ENCODE data around the gene COBLL1. TPM values are rescaled to one million over a fixed set of nuclear protein-coding genes. Genes with fewer than 3 reads are reported as not detected.

Gene COBLL1
- total RNA-seq, 1 experiment from 2014 or later: 8.0 TPM

DNA sequence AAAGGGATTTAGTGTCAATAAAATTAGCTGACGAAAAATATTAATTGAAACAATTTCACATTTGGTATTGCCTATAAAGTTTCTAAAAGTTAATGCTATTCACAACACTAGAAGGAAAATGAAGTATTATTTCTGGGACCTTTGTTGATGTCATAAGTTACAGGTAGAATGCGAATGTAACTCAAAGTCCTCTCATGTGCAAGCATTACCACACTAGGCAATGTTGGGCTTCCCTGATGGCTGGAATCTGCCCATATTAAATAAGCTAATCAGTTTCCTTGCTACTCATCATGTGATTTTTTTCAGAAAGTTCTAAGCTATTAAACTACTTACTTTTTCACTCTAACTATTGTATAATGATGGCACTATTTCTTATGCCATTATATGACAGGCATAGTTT, 44.6 kb downstream of the COBLL1 start:
- no peak for TF ChIP-seq EZH2 (IDR thresholded peaks at IDR 0.05; ENCODE audit: low read depth)
- TF ChIP-seq, protein P1, sequence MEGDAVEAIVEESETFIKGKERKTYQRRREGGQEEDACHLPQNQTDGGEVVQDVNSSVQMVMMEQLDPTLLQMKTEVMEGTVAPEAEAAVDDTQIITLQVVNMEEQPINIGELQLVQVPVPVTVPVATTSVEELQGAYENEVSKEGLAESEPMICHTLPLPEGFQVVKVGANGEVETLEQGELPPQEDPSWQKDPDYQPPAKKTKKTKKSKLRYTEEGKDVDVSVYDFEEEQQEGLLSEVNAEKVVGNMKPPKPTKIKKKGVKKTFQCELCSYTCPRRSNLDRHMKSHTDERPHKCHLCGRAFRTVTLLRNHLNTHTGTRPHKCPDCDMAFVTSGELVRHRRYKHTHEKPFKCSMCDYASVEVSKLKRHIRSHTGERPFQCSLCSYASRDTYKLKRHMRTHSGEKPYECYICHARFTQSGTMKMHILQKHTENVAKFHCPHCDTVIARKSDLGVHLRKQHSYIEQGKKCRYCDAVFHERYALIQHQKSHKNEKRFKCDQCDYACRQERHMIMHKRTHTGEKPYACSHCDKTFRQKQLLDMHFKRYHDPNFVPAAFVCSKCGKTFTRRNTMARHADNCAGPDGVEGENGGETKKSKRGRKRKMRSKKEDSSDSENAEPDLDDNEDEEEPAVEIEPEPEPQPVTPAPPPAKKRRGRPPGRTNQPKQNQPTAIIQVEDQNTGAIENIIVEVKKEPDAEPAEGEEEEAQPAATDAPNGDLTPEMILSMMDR (conservative IDR thresholded peaks at IDR 0.05): no peak
- no peak overlapping the region for H3K4me2 ChIP-seq
- intact Hi-C loops (cut with micrococcal nuclease; ENCODE audit: unreplicated experiment): no loop called here
- H3K4me3 ChIP-seq: no peak overlapping the region
- H3K27me3 ChIP-seq (ENCODE audit: insufficient read depth, low read depth): no peaks in the 10 kb centered on the region
- H3F3A ChIP-seq (ENCODE audit: insufficient read depth, low read depth): no peaks in the 10 kb centered on the region
- no peaks in the 10 kb centered on the region for H4K20me1 ChIP-seq (ENCODE audit: insufficient read depth)
- H3K36me3 ChIP-seq (ENCODE audit: low read depth): no peaks in the 10 kb centered on the region
- H3K9me3 ChIP-seq (ENCODE audit: insufficient read depth, low read depth): no peaks in the 10 kb centered on the region
- no peaks in the 10 kb centered on the region for H3K79me2 ChIP-seq (ENCODE audit: low read depth)
- H3K27ac ChIP-seq: no peak overlapping the region
- no peak for DNase-seq
- no peaks in the 10 kb centered on the region for H3K9me2 ChIP-seq (ENCODE audit: insufficient read depth)
- POLR2A ChIA-PET (ENCODE audit: unreplicated experiment): interaction anchor here (0.7 kb wide), 1 partner anchor 124 kb away, joined by 8 read pairs; no protein-coding TSS in a partner anchor
- H3K4me1 ChIP-seq (replicated peaks; ENCODE audit: insufficient read depth): no peaks in the 10 kb centered on the region
- no TSS peak for BruUV-seq (replicated peaks)
- CTCF ChIA-PET: no interaction called here
- H2AFZ ChIP-seq: no peak overlapping the region

GRCh38 chr2:164794432-164795231, 47.0 kb downstream of the COBLL1 start:
- TF ChIP-seq, protein P1 (conservative IDR thresholded peaks at IDR 0.05): no peak
- no peak for TF ChIP-seq EZH2 (IDR thresholded peaks at IDR 0.05; ENCODE audit: low read depth)
- Histone ChIP-seq H3K4me3 (no peak overlapping the region), H3K9me3 (ENCODE audit: insufficient read depth, low read depth) (no peaks in the 10 kb centered on the region), H3K79me2 (ENCODE audit: low read depth) (no peaks in the 10 kb centered on the region), H4K20me1 (ENCODE audit: insufficient read depth) (no peaks in the 10 kb centered on the region), H2AFZ (no peak overlapping the region), H3K27ac (no peak overlapping the region), H3F3A (ENCODE audit: insufficient read depth, low read depth) (no peaks in the 10 kb centered on the region), H3K27me3 (ENCODE audit: insufficient read depth, low read depth) (no peaks in the 10 kb centered on the region), H3K9me2 (ENCODE audit: insufficient read depth) (no peaks in the 10 kb centered on the region), H3K36me3 (ENCODE audit: low read depth) (no peaks in the 10 kb centered on the region), H3K4me2 (no peak overlapping the region), H3K4me1 (replicated peaks; ENCODE audit: insufficient read depth) (no peaks in the 10 kb centered on the region)
- no TSS peak for BruUV-seq (replicated peaks)
- CTCF ChIA-PET: no interaction called here
- intact Hi-C loops (cut with micrococcal nuclease; ENCODE audit: unreplicated experiment): no loop called here
- DNase-seq: no peak
- POLR2A ChIA-PET (ENCODE audit: unreplicated experiment): no interaction called here

DNA sequence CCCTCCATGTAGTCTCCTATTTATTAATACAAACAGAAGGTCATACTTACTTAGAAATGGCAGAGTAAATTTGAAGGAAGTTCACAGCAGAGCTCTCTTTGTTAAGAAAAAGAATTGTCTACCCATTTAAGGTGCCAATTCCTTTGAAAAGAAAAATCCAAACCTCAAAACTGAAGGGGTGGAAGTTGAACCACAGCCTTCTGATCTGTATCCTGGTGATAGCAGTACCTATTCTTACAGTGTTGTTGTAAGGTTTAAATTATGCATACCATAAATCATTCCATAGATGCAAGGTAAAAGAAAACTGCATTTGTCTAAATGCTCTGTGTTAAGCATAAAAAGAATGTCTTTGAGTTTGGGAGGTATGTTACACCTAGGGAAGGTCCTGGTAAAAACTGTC, 47.6 kb downstream of the COBLL1 start:
- no peaks in the 10 kb centered on the region for H3K36me3 ChIP-seq (ENCODE audit: low read depth)
- H3K27me3 ChIP-seq (ENCODE audit: insufficient read depth, low read depth): no peaks in the 10 kb centered on the region
- no peak for DNase-seq
- TF ChIP-seq, protein P1 (conservative IDR thresholded peaks at IDR 0.05): no peak
- TF ChIP-seq EZH2 (IDR thresholded peaks at IDR 0.05; ENCODE audit: low read depth): no peak
- POLR2A ChIA-PET (ENCODE audit: unreplicated experiment): no interaction called here
- H2AFZ ChIP-seq: no peak overlapping the region
- no peak overlapping the region for H3K27ac ChIP-seq
- no peaks in the 10 kb centered on the region for H3F3A ChIP-seq (ENCODE audit: insufficient read depth, low read depth)
- H3K4me3 ChIP-seq: no peak overlapping the region
- intact Hi-C loops (cut with micrococcal nuclease; ENCODE audit: unreplicated experiment): no loop called here
- H3K9me3 ChIP-seq (ENCODE audit: insufficient read depth, low read depth): no peaks in the 10 kb centered on the region
- BruUV-seq (replicated peaks): no TSS peak
- no peaks in the 10 kb centered on the region for H4K20me1 ChIP-seq (ENCODE audit: insufficient read depth)
- H3K4me1 ChIP-seq (replicated peaks; ENCODE audit: insufficient read depth): no peaks in the 10 kb centered on the region
- H3K79me2 ChIP-seq (ENCODE audit: low read depth): no peaks in the 10 kb centered on the region
- CTCF ChIA-PET: no interaction called here
- H3K9me2 ChIP-seq (ENCODE audit: insufficient read depth): no peaks in the 10 kb centered on the region
- no peak overlapping the region for H3K4me2 ChIP-seq
